ENCODE results near the gene ZNF619.

GRCh38 chr3:40518067-40518466 lies 41.1 kb downstream of the ZNF619 start:
- no peak for TF ChIP-seq CTCF (IDR thresholded peaks at IDR 0.05; ENCODE audit: poor library complexity)
- no peak for TF ChIP-seq EZH2 (IDR thresholded peaks at IDR 0.05; ENCODE audit: borderline replicate concordance)

Measured in hepatocyte (in vitro differentiated cells).